ENCODE measurements around the gene SNRPB2. TPM values are rescaled to one million over a fixed set of nuclear protein-coding genes. Genes with fewer than 3 reads are reported as not detected.

The SNRPB2 gene
- polyA plus RNA-seq, 1 donor from 2014 or later, result 302 TPM

DNA sequence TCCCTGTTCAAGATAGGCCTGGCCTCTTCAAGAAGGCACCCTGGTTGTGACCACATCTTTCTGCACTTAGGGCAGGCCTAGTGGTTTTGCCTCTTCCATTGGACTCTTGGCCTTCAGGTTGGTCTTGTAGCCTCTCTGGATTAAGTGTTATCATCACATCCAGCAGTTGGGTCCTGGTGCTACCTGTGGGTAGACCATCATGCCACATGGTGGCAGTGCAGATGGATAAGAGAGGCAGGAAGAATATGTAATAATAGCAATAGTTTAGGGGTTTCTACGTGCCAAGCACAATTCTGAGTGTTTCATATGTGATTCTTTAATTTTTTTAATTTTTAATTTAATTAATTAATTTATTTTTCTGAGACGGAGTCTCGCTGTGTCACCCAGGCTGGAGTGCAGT is 28.5 kb upstream of the SNRPB2 start:
- Histone ChIP-seq H3K79me2 (replicated peaks; ENCODE audit: insufficient read depth, low read length) (no peaks in the 10 kb centered on the region), H3F3A (ENCODE audit: insufficient read depth, low read length, poor library complexity, severe bottlenecking) (no peaks in the 10 kb centered on the region), H3K9me2 (ENCODE audit: insufficient read depth, low read length) (no peaks in the 10 kb centered on the region), H3K4me2 (ENCODE audit: low read length) (no peak overlapping the region), H2AFZ (ENCODE audit: low read depth, low read length) (no peak overlapping the region), H3K27me3 (ENCODE audit: insufficient read depth, low read depth, low read length) (no peaks in the 10 kb centered on the region), H4K20me1 (ENCODE audit: insufficient read depth) (no peaks in the 10 kb centered on the region), H3K4me3 (ENCODE audit: low read length) (no peak overlapping the region), H3K36me3 (ENCODE audit: insufficient read depth, low read length) (no peaks in the 10 kb centered on the region), H3K27ac (ENCODE audit: low read length) (no peak overlapping the region), H3K9me3 (ENCODE audit: low read length) (no peaks in the 10 kb centered on the region), H3K9ac (ENCODE audit: low read length) (no peak overlapping the region)
- TF ChIP-seq EP300 (conservative IDR thresholded peaks at IDR 0.05; ENCODE audit: poor library complexity, severe bottlenecking) (no peak), POLR2AphosphoS5 (IDR thresholded peaks at IDR 0.05) (no peak), RAD21 (conservative IDR thresholded peaks at IDR 0.05) (no peak)

GRCh38 chr20:16703570-16703969 is 26.3 kb upstream of the SNRPB2 start:
- no peak for TF ChIP-seq MXI1 (conservative IDR thresholded peaks at IDR 0.05; ENCODE audit: poor library complexity, severe bottlenecking)
- TF ChIP-seq TAF1 (IDR thresholded peaks at IDR 0.05; ENCODE audit: low read depth), result no peak
- TF ChIP-seq SMC3 (conservative IDR thresholded peaks at IDR 0.05; ENCODE audit: poor library complexity), result no peak
- no peak for TF ChIP-seq EZH2 (IDR thresholded peaks at IDR 0.05; ENCODE audit: borderline replicate concordance, insufficient read depth, low read length, poor library complexity, severe bottlenecking)
- TF ChIP-seq, protein P1, sequence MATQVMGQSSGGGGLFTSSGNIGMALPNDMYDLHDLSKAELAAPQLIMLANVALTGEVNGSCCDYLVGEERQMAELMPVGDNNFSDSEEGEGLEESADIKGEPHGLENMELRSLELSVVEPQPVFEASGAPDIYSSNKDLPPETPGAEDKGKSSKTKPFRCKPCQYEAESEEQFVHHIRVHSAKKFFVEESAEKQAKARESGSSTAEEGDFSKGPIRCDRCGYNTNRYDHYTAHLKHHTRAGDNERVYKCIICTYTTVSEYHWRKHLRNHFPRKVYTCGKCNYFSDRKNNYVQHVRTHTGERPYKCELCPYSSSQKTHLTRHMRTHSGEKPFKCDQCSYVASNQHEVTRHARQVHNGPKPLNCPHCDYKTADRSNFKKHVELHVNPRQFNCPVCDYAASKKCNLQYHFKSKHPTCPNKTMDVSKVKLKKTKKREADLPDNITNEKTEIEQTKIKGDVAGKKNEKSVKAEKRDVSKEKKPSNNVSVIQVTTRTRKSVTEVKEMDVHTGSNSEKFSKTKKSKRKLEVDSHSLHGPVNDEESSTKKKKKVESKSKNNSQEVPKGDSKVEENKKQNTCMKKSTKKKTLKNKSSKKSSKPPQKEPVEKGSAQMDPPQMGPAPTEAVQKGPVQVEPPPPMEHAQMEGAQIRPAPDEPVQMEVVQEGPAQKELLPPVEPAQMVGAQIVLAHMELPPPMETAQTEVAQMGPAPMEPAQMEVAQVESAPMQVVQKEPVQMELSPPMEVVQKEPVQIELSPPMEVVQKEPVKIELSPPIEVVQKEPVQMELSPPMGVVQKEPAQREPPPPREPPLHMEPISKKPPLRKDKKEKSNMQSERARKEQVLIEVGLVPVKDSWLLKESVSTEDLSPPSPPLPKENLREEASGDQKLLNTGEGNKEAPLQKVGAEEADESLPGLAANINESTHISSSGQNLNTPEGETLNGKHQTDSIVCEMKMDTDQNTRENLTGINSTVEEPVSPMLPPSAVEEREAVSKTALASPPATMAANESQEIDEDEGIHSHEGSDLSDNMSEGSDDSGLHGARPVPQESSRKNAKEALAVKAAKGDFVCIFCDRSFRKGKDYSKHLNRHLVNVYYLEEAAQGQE (IDR thresholded peaks at IDR 0.05; ENCODE audit: borderline replicate concordance), result no peak
- no peak for TF ChIP-seq EP300 (conservative IDR thresholded peaks at IDR 0.05; ENCODE audit: poor library complexity, severe bottlenecking)
- TF ChIP-seq POLR2AphosphoS5 (IDR thresholded peaks at IDR 0.05), result no peak
- TF ChIP-seq RAD21 (conservative IDR thresholded peaks at IDR 0.05), result no peak
- TF ChIP-seq, protein P2, sequence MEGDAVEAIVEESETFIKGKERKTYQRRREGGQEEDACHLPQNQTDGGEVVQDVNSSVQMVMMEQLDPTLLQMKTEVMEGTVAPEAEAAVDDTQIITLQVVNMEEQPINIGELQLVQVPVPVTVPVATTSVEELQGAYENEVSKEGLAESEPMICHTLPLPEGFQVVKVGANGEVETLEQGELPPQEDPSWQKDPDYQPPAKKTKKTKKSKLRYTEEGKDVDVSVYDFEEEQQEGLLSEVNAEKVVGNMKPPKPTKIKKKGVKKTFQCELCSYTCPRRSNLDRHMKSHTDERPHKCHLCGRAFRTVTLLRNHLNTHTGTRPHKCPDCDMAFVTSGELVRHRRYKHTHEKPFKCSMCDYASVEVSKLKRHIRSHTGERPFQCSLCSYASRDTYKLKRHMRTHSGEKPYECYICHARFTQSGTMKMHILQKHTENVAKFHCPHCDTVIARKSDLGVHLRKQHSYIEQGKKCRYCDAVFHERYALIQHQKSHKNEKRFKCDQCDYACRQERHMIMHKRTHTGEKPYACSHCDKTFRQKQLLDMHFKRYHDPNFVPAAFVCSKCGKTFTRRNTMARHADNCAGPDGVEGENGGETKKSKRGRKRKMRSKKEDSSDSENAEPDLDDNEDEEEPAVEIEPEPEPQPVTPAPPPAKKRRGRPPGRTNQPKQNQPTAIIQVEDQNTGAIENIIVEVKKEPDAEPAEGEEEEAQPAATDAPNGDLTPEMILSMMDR (IDR thresholded peaks at IDR 0.05; ENCODE audit: poor library complexity, severe bottlenecking), result no peak
- Histone ChIP-seq H3K79me2 (replicated peaks; ENCODE audit: insufficient read depth, low read length) (no peaks in the 10 kb centered on the region), H3K27me3 (ENCODE audit: insufficient read depth, low read depth, low read length) (no peaks in the 10 kb centered on the region), H3K36me3 (ENCODE audit: insufficient read depth, low read length) (no peaks in the 10 kb centered on the region), H3K4me3 (ENCODE audit: low read length) (no peak overlapping the region), H3K9me2 (ENCODE audit: insufficient read depth, low read length) (no peaks in the 10 kb centered on the region), H3K27ac (ENCODE audit: low read length) (no peak overlapping the region), H2AFZ (ENCODE audit: low read depth, low read length) (no peak overlapping the region), H3K4me2 (ENCODE audit: low read length) (no peak overlapping the region), H3F3A (ENCODE audit: insufficient read depth, low read length, poor library complexity, severe bottlenecking) (no peaks in the 10 kb centered on the region), H3K9me3 (ENCODE audit: low read length) (no peaks in the 10 kb centered on the region), H4K20me1 (ENCODE audit: insufficient read depth) (no peaks in the 10 kb centered on the region), H3K9ac (ENCODE audit: low read length) (no peak overlapping the region)

- Histone ChIP-seq H3K4me2 (ENCODE audit: low read length) (no peak overlapping the region), H3K79me2 (replicated peaks; ENCODE audit: insufficient read depth, low read length) (no peaks in the 10 kb centered on the region), H4K20me1 (ENCODE audit: insufficient read depth) (no peaks in the 10 kb centered on the region), H3K36me3 (ENCODE audit: insufficient read depth, low read length) (no peaks in the 10 kb centered on the region), H3K27me3 (ENCODE audit: insufficient read depth, low read depth, low read length) (no peaks in the 10 kb centered on the region), H3K9me3 (ENCODE audit: low read length) (no peaks in the 10 kb centered on the region), H3K9me2 (ENCODE audit: insufficient read depth, low read length) (no peaks in the 10 kb centered on the region), H3K9ac (ENCODE audit: low read length) (no peak overlapping the region), H2AFZ (ENCODE audit: low read depth, low read length) (no peak overlapping the region), H3K4me3 (ENCODE audit: low read length) (no peak overlapping the region), H3F3A (ENCODE audit: insufficient read depth, low read length, poor library complexity, severe bottlenecking) (no peaks in the 10 kb centered on the region), H3K27ac (ENCODE audit: low read length) (no peak overlapping the region)
- TF ChIP-seq POLR2AphosphoS5 (IDR thresholded peaks at IDR 0.05), result no peak
- TF ChIP-seq SMC3 (conservative IDR thresholded peaks at IDR 0.05; ENCODE audit: poor library complexity), result no peak
- TF ChIP-seq RAD21 (conservative IDR thresholded peaks at IDR 0.05), result no peak
- TF ChIP-seq, protein P1 (IDR thresholded peaks at IDR 0.05; ENCODE audit: borderline replicate concordance), result no peak
- no peak for TF ChIP-seq MXI1 (conservative IDR thresholded peaks at IDR 0.05; ENCODE audit: poor library complexity, severe bottlenecking)
- no peak for TF ChIP-seq EP300 (conservative IDR thresholded peaks at IDR 0.05; ENCODE audit: poor library complexity, severe bottlenecking)
- TF ChIP-seq TAF1 (IDR thresholded peaks at IDR 0.05; ENCODE audit: low read depth), result no peak
- TF ChIP-seq, protein P2 (IDR thresholded peaks at IDR 0.05; ENCODE audit: poor library complexity, severe bottlenecking), result no peak
- no peak for TF ChIP-seq EZH2 (IDR thresholded peaks at IDR 0.05; ENCODE audit: borderline replicate concordance, insufficient read depth, low read length, poor library complexity, severe bottlenecking)
Observed at GRCh38 chr20:16707674-16708073, 22.2 kb upstream of the SNRPB2 start.

Measured in neural cell (in vitro differentiated cells).